ENCODE measurements around the gene ZSWIM3. TPM values are rescaled to one million over a fixed set of nuclear protein-coding genes. Genes with fewer than 3 reads are reported as not detected.

ZSWIM3 gene
- total and polyA plus RNA-seq, 2 of the 13 experiments (the other 11 are each of a cell fraction or from before 2014, with no cell fraction given) = 5.2 to 5.8 TPM

DNA sequence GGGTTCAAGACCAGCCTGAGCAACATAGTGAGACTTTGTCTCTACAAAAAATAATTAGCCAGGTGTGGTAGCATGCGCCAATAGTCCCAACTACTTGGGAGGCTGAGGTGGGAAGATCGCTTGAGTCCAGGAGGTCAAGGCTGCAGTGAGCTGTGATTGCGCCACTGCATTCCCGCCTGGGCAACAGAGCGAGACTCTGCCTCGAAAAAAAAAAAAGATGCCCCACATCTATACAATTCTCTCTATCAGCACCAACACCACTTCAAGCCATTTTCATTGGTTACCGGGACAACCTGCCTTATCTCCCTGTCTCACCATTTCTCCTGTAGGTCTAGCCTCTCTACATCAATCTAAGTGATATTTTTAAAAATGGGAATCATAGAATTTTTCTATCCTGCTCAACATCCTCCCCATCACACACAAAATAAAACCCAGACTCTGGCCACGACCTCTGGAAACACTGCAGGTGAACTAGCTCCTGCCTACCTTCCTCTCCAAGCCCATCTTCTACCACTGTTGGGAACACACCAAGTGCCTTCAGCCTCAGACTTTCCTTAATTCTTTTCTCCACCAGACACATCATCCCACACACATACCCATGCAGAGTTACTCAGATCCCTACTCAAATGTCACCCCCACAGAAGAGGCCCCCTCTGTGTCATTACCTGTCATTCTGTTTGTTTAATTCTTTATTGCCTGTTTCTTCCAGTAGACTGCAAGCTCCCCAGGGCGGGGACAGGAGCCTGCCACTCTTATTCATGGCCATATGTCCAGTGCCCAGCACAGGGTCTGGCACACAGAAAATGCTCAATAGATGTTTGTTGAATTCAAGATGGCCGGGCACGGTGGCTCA is 64.1 kb downstream of the ZSWIM3 start (continued):
- TF ChIP-seq, protein P1, sequence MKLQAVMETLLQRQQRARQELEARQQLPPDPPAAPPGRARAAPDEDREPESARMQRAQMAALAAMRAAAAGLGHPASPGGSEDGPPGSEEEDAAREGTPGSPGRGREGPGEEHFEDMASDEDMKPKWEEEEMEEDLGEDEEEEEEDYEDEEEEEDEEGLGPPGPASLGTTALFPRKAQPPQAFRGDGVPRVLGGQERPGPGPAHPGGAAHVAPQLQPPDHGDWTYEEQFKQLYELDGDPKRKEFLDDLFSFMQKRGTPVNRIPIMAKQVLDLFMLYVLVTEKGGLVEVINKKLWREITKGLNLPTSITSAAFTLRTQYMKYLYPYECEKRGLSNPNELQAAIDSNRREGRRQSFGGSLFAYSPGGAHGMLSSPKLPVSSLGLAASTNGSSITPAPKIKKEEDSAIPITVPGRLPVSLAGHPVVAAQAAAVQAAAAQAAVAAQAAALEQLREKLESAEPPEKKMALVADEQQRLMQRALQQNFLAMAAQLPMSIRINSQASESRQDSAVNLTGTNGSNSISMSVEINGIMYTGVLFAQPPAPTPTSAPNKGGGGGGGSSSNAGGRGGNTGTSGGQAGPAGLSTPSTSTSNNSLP (IDR thresholded peaks at IDR 0.05; ENCODE audit: low read depth, low read length) = no peak
- no peak for TF ChIP-seq ZNF841 (CRISPR knock-in tag; IDR thresholded peaks at IDR 0.05; ENCODE audit: borderline replicate concordance)
- TF ChIP-seq MBD4 (IDR thresholded peaks at IDR 0.05; ENCODE audit: borderline replicate concordance, low read length) = no peak
- TF ChIP-seq, protein P2, sequence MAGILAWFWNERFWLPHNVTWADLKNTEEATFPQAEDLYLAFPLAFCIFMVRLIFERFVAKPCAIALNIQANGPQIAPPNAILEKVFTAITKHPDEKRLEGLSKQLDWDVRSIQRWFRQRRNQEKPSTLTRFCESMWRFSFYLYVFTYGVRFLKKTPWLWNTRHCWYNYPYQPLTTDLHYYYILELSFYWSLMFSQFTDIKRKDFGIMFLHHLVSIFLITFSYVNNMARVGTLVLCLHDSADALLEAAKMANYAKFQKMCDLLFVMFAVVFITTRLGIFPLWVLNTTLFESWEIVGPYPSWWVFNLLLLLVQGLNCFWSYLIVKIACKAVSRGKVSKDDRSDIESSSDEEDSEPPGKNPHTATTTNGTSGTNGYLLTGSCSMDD (CRISPR knock-in tag; IDR thresholded peaks at IDR 0.05) = no peak
- TF ChIP-seq POLR2G (IDR thresholded peaks at IDR 0.05; ENCODE audit: low read depth, low read length) = no peak
- TF ChIP-seq, protein P3, sequence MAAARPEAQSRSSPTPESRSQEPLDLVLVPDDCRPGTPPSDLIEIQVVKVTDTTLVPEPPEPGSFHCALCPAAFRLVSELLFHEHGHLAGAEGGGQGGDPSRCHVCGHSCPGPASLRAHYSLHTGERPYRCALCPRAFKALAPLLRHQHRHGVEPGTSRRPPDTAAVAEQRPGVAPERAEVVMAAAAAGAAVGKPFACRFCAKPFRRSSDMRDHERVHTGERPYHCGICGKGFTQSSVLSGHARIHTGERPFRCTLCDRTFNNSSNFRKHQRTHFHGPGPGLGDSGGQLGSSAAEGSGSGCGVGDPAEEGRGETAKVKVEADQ (CRISPR knock-in tag; IDR thresholded peaks at IDR 0.05; ENCODE audit: borderline replicate concordance) = no peak
- no peak for TF ChIP-seq ZNF34 (CRISPR knock-in tag; IDR thresholded peaks at IDR 0.05; ENCODE audit: borderline replicate concordance)
- no peak for TF ChIP-seq ZNF234 (CRISPR knock-in tag; conservative IDR thresholded peaks at IDR 0.05)
- TF ChIP-seq ZNF101 (CRISPR knock-in tag; IDR thresholded peaks at IDR 0.05; ENCODE audit: borderline replicate concordance, low read depth) = no peak
- TF ChIP-seq, protein P4, sequence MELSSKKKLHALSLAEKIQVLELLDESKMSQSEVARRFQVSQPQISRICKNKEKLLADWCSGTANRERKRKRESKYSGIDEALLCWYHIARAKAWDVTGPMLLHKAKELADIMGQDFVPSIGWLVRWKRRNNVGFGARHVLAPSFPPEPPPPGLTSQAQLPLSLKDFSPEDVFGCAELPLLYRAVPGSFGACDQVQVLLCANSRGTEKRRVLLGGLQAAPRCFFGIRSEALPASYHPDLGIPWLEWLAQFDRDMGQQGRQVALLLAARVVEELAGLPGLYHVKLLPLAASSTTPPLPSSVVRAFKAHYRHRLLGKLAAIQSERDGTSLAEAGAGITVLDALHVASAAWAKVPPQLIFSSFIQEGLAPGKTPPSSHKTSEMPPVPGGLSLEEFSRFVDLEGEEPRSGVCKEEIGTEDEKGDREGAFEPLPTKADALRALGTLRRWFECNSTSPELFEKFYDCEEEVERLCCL (CRISPR knock-in tag; IDR thresholded peaks at IDR 0.05; ENCODE audit: borderline replicate concordance) = no peak
- TF ChIP-seq RBFOX2 (IDR thresholded peaks at IDR 0.05; ENCODE audit: low read depth, low read length) = no peak
- TF ChIP-seq, protein P5, sequence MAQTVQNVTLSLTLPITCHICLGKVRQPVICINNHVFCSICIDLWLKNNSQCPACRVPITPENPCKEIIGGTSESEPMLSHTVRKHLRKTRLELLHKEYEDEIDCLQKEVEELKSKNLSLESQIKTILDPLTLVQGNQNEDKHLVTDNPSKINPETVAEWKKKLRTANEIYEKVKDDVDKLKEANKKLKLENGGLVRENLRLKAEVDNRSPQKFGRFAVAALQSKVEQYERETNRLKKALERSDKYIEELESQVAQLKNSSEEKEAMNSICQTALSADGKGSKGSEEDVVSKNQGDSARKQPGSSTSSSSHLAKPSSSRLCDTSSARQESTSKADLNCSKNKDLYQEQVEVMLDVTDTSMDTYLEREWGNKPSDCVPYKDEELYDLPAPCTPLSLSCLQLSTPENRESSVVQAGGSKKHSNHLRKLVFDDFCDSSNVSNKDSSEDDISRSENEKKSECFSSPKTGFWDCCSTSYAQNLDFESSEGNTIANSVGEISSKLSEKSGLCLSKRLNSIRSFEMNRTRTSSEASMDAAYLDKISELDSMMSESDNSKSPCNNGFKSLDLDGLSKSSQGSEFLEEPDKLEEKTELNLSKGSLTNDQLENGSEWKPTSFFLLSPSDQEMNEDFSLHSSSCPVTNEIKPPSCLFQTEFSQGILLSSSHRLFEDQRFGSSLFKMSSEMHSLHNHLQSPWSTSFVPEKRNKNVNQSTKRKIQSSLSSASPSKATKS (CRISPR knock-in tag; IDR thresholded peaks at IDR 0.05) = no peak
- TF ChIP-seq, protein P6, sequence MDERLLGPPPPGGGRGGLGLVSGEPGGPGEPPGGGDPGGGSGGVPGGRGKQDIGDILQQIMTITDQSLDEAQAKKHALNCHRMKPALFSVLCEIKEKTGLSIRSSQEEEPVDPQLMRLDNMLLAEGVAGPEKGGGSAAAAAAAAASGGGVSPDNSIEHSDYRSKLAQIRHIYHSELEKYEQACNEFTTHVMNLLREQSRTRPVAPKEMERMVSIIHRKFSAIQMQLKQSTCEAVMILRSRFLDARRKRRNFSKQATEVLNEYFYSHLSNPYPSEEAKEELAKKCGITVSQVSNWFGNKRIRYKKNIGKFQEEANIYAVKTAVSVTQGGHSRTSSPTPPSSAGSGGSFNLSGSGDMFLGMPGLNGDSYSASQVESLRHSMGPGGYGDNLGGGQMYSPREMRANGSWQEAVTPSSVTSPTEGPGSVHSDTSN (CRISPR knock-in tag; IDR thresholded peaks at IDR 0.05) = no peak
- no peak for TF ChIP-seq NCOA5 (CRISPR knock-in tag; IDR thresholded peaks at IDR 0.05)
- no peak for TF ChIP-seq JDP2 (CRISPR knock-in tag; IDR thresholded peaks at IDR 0.05; ENCODE audit: borderline replicate concordance)
- no peak for TF ChIP-seq ZNF354B (CRISPR knock-in tag; IDR thresholded peaks at IDR 0.05)
- peak; percentile 62; the same call in 1 of the 2 replicates for TF ChIP-seq ZNF556 (CRISPR knock-in tag; IDR thresholded peaks at IDR 0.05; ENCODE audit: borderline replicate concordance)
- TF ChIP-seq PHF8 (CRISPR knock-in tag; IDR thresholded peaks at IDR 0.05) = no peak
- TF ChIP-seq, protein P7, sequence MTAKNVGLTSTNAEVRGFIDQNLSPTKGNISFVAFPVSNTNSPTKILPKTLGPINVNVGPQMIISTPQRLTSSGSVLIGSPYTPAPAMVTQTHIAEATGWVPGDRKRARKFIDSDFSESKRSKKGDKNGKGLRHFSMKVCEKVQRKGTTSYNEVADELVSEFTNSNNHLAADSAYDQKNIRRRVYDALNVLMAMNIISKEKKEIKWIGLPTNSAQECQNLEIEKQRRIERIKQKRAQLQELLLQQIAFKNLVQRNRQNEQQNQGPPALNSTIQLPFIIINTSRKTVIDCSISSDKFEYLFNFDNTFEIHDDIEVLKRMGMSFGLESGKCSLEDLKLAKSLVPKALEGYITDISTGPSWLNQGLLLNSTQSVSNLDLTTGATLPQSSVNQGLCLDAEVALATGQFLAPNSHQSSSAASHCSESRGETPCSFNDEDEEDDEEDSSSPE (CRISPR knock-in tag; IDR thresholded peaks at IDR 0.05) = 0 out of 2 replicates have a peak, but pooled peaks have one; percentile 44

Measured in HepG2 (cell line).